Ammon's horn (tissue), 1 donor: ENCODE results near the gene C19orf33.
"Not testable (repeated sequence)": the region's sequence is repeated elsewhere in the genome, so short reads cannot be mapped to it uniquely, and the experiment has no call there.

Experiments used
- DNase-seq: peaks from one replicate; pipeline ENCODE4 v3.0.0-alpha.2; 2016; ENCODE audit warnings: low spot score

C19orf33 gene

DNA sequence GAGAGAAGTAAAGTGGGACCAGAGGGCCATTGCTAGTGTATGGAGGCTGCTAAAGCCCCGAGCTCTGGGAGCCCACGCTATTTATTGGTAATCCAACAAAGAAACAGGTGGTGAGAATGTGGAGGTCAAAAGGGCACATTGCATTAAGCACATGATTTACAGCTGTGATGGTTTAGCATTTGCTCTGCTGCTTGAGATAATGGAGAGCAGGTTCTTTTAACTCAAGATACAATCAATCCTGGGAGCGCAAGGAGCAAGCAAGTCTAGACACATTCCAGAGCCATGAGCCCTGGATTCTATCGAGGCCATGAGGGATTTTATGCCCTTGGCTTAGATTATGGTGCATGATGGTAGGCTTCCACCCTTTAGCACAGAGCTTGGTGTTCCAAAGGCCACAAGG, 35.0 kb downstream of the C19orf33 start:
- DNase-seq, result not testable (repeated sequence)

DNA sequence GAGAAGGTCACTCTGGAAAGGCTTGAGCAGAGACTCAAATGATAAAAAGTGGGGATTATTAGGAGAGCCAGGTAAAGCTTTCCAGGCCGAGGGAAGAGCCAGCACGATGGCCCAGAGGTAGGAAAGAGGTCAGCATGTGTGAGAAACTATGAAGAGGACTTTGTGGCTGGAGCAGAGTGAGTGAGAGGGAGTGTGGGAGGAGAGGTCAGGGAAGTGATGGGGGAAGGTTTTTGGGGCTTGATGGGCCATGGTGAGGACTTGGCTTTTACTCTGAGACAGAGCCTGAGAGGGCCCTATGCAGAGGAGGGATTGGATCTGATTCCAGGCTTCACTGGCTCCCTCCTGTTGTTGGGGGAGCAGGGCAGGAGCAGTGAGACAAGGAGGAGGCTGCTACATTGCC, 36.9 kb downstream of the C19orf33 start:
- DNase-seq, result no peak

DNA sequence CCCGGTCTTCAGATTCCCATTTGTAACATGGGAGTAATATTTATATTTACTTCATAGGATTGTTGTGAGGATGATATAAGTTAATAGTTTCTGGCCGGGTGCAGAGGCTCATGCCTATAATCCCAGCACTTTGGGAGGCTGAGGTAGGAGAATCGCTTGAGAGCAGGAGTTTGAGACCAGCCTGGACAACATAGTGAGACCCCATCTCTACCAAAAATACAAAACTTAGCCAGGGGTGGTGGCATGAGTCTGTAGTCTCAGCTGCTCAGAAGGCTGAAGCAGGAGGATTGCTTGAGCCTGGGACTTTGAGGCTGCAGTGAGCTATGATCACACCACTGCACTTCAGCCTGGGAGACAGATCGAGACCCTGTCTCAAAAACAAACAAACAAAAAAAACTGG, 42.8 kb downstream of the C19orf33 start:
- DNase-seq, result no peak

DNA sequence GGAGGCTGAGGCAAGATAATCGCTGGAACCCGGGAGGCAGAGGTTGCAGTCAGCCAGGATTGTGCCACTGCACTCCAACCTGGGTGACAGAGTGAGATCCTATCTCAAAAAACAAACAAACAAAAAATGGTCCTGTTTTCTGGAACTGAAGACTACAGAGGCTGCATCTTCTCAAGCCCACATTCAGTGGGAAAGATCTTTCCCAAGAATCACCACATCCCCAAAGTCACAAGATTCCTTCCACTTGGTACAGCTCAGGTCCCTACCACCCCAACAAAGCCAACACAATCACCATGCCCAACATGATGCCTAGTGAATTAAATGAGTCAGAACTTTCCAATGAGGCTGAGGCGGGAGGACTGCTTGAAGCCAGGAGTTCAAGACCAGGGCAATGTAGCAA, 46.8 kb downstream of the C19orf33 start:
- DNase-seq, result no peak

DNA sequence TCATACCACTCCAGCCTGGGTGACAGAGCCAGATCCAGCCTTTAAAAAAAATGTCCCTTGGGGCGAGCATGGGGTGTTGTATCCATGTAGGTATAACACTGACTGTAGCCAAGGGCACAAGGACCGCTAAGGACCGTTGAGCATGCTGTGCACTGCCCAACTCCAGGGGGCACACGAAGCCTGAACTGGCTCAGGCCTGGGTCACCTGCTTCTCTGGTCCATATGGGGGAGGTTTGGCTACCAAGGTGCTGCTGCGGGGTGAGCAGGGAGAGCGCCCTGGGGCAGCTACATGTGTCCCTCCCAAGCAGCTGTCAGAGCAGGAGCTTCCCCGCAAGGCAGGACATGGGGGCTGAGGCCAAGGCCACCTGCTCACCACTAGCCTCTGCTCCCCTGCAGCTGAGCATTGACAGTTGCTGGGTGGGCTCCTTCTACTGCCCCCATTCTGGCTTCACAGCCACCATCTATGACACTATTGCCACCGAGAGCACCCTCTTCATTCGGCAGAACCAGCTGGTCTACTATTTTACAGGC, 47.9 kb downstream of the C19orf33 start:
- DNase-seq, result no peak

DNA sequence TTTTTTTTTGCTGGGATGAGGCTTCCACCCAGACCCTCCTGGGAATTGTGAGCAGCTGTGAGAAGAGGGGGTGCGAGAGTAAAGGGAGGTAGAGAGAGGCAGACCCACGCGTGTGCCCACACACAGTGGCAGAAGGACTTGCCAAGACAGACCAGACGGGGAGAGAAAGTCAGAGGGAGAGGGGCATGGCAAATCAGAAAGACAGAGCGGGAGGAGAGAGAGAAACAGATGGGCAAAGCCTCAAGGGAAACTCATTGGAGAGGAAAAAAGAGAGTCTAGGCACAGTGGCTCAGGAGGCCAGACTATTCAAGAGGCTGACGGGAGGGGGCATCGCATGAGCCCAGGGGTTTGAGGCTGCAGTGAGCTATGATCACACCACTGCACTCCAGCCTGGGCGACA, 48.6 kb downstream of the C19orf33 start:
- no peak for DNase-seq
